Mucosa of rectum (tissue), 2 donors: ENCODE measurements around the gene CBY1.

Source experiments
- H3K27ac ChIP-seq, 2 donors: one replicate each; pipeline ENCODE4 v1.7.0; 2013; ENCODE audit warnings: inconsistent platforms in 2 of 2, low read depth in 2 of 2, low read length in 2 of 2
- H3K27me3 ChIP-seq, 2 donors: one replicate each; pipeline ENCODE4 v1.7.0; 2013; ENCODE audit warnings: low read length in 2 of 2; ENCODE audit not compliant: control insufficient read depth in 2 of 2, insufficient read depth in 2 of 2
- H3K36me3 ChIP-seq, 2 donors: one replicate each; pipeline ENCODE4 v1.7.0; 2013; ENCODE audit warnings: low read length in 2 of 2; ENCODE audit not compliant: control insufficient read depth in 2 of 2, insufficient read depth in 2 of 2
- H3K4me1 ChIP-seq, 2 donors: one replicate each; pipeline ENCODE4 v1.7.0; 2013; ENCODE audit warnings: low read length in 2 of 2, mild to moderate bottlenecking in 1 of 2; ENCODE audit not compliant: control insufficient read depth in 2 of 2, insufficient read depth in 2 of 2
- H3K4me3 ChIP-seq, 2 donors: one replicate each; pipeline ENCODE4 v1.7.0; 2013; ENCODE audit warnings: low read length in 2 of 2
- H3K9ac ChIP-seq, 2 donors: one replicate each; pipeline ENCODE4 v1.7.0; 2013; ENCODE audit warnings: low read length in 2 of 2, low read depth in 1 of 2, mild to moderate bottlenecking in 1 of 2
- H3K9me3 ChIP-seq, 2 donors: one replicate each; pipeline ENCODE4 v1.7.0; 2013; ENCODE audit warnings: low read length in 2 of 2; ENCODE audit not compliant: control insufficient read depth in 2 of 2
- donor health status: healthy.
- donor health status: Normal muscosa, but diverticular disease.

Gene CBY1

DNA sequence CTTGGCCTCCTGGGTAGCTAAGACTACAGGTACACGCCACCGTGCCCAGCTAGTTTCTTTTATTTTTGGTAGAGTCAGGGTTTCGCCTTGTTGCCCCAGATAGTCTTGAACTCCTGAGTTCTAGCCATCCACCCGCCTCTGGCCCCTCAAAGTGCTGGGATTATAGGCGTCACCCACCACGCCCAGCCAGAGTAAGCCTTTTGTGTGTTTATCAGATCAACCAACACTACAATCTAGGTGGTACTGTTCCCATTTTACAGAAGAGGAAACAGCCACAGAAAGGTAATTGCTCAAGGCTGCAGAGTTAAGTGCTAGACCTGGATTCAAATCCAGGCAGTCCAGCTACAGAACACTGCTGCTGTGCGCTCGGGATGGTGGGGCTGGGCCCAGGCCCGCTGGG is 28.5 kb downstream of the CBY1 start:
- H3K27ac ChIP-seq = no peak overlapping the region
- no peak overlapping the region for H3K9ac ChIP-seq
- H3K27me3 ChIP-seq = no peaks in the 10 kb centered on the region
- no peak overlapping the region for H3K4me3 ChIP-seq
- H3K4me1 ChIP-seq = peaks cover 11 to 12% of the 10 kb centered on the region in 2 donors
- H3K36me3 ChIP-seq = peaks cover 50 to 59% of the 10 kb centered on the region in 2 donors
- no peaks in the 10 kb centered on the region for H3K9me3 ChIP-seq

DNA sequence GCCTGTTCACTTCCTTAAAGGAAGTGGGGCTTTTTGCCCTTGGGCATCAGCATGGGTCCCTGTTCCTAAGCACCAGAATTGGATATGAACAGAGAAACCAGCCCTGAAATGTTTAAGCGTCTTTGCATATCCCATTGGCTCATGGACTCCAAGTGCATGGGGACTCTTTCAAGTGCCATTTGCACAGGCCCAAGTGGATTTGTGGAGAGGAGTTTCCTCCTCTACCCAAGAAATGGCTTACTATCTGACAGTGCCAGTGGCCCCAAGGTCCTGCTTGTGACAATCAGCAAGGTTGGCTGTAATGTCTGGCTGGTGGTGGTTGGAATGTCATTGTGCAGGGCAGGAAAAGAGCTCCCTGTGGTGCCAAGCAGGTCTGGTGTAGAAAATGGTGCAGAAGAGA is 29.3 kb downstream of the CBY1 start:
- H3K4me3 ChIP-seq = no peak overlapping the region
- H3K27ac ChIP-seq = no peak overlapping the region
- no peaks in the 10 kb centered on the region for H3K9me3 ChIP-seq
- H3K36me3 ChIP-seq = peaks cover 50 to 59% of the 10 kb centered on the region in 2 donors
- no peaks in the 10 kb centered on the region for H3K27me3 ChIP-seq
- no peak overlapping the region for H3K9ac ChIP-seq
- peaks cover 18 to 19% of the 10 kb centered on the region in 2 donors for H3K4me1 ChIP-seq

DNA sequence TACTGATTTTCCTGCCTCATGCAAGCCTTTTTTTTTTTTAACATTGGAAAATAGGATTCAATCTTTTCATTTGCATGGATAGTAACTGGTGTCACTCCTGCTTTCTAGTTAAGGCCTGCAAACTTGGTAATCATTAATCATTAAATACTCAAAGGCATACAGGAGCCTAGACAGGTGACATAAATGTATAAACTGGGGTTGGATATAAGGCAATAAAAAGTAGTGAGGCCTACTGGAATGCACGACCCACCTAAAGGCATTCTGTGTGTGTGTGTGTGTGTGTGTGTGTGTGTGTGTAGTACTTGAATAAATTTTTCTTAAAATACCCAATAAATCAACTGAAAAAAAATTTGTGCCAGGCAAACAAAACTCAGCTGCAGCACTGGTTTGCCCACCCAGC is 33.2 kb downstream of the CBY1 start:
- peak overlapping the region; percentile 1 to 15 for H3K27ac ChIP-seq

DNA sequence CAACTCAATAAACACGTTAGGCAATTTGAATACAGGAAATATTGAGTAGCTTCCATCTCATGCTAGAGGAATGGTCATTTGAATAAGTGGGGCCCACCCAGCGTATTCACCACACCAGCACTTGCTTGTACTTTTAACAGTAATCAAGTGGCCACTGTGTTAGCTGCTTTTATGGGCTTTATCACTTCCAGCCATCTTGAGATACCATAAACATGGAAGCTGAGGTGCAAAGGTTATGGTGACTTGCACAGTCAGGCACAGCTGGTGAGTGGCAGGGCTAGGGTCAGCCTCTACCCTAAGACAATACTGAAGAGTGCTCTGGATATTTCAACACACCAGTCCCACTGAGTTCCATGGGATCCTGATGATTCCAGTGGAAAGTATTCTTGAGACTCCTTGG is 37.6 kb downstream of the CBY1 start:
- Histone ChIP-seq H3K9me3 (no peaks in the 10 kb centered on the region), H3K36me3 (peaks cover 2 to 15% of the 10 kb centered on the region in 2 donors), H3K27me3 (no peaks in the 10 kb centered on the region), H3K9ac (peak overlapping the region in 1 of 2 donors; percentile 64), H3K4me1 (peaks cover 70 to 88% of the 10 kb centered on the region in 2 donors), H3K27ac (peak overlapping the region; percentile 93), H3K4me3 (peak overlapping the region in 1 of 2 donors; percentile 48)

More for the DNA sequence above, 33.2 kb downstream of the CBY1 start:
- H3K9me3 ChIP-seq = no peaks in the 10 kb centered on the region
- H3K9ac ChIP-seq = no peak overlapping the region
- peaks cover 41 to 49% of the 10 kb centered on the region in 2 donors for H3K36me3 ChIP-seq
- H3K4me1 ChIP-seq = peaks cover 40 to 47% of the 10 kb centered on the region in 2 donors
- H3K27me3 ChIP-seq = no peaks in the 10 kb centered on the region
- no peak overlapping the region for H3K4me3 ChIP-seq

DNA sequence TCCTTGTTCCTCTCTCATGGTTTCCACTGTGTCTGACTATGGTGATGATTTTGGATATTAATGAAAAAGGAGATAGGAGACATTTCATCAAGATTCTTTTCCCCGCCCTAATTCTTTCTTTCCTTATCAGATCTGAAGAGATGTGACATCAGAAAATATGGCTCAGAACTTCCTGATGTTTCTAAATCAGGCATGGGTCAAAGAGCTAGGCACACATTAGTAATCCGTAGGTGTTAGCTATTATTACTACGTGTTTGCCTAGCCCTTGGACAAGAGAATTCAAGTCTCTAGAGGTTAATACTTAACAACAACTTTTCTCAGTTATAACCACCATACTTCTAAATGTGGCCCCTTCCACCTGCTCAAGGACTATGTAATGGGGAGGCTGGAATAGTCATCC is 38.5 kb downstream of the CBY1 start:
- Histone ChIP-seq H3K9me3 (no peaks in the 10 kb centered on the region), H3K9ac (peak overlapping the region; percentile 1 to 64), H3K4me3 (peak overlapping the region in 1 of 2 donors; percentile 26), H3K27me3 (no peaks in the 10 kb centered on the region), H3K27ac (peak overlapping the region; percentile 93), H3K4me1 (peaks cover 74 to 91% of the 10 kb centered on the region in 2 donors), H3K36me3 (peaks cover 0 to 8% of the 10 kb centered on the region in 2 donors)

DNA sequence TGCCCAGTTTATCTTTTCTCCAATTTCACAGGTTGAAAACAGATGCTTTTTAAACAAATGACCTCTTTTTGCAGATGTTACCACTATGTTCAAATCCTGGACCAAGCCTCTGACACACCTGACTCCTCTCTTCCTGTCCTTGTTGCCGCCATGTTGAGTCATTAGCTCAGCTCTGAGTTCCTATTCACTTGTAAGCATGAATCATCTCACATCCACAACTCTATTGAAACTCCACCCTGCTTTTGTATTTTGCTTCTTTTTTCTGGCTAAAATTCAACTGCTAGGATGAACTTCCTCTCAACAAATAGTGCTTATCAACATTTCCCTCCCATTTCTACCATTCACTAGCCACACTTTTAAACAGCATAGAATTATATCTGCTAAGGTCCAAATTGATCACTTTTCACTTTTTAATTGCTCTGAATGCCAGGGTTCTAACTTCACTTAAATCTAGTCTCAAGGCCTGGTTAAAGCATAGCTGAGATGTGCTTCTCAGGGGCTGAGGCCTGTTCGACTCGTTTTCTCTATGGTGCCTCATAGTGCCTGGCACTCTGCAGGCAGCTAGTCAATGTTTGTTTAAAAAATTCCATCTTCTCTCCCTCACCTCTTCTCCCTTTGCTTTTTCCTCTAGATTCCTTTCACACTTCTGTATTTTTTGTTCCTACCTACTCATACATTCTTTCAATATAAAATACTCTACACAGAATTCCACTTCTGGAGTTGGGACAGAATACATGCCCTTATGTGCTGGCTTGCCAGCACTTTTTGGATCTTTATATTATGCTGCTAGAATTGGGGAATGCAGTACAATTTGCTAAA is 40.4 kb downstream of the CBY1 start:
- H3K4me1 ChIP-seq = peaks cover 67 to 79% of the 10 kb centered on the region in 2 donors
- peaks cover 0 to 3% of the 10 kb centered on the region in 2 donors for H3K36me3 ChIP-seq
- H3K9ac ChIP-seq = peak overlapping the region; percentile 24 to 64
- H3K9me3 ChIP-seq = no peaks in the 10 kb centered on the region
- no peaks in the 10 kb centered on the region for H3K27me3 ChIP-seq
- peak overlapping the region; percentile 78 to 93 for H3K27ac ChIP-seq
- H3K4me3 ChIP-seq = peak overlapping the region; percentile 83 to 87

DNA sequence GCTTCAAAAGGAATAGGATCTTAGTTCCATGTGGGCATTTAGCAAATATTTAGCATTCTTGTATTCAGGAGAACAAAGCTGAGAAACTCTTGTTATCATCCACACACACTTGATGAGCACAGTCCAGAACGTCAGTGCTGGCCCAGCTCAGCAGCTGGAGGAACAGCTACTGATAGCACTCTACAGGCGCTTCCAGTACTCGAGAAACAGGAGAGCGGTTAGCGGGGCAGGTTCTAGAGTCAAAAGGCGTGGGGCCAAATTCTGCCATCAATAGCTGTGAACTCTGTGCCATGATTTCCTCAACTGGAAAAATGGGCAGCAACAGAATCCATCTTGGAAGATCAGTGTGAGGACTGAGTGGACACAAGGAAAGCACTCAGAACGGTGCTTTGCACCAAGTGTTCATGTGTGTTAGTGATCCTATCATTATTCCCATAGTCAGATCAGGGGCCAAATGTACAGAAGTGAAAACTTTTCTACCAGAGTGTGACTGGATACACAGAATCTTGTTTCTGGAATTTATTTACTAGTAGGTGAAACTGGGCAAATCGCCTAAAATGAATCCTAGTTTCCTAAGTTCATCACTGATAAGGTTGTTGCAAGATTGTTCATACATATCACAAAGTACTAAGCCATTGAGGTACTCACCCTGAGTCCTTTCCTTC is 41.1 kb downstream of the CBY1 start:
- no peaks in the 10 kb centered on the region for H3K27me3 ChIP-seq
- no peaks in the 10 kb centered on the region for H3K9me3 ChIP-seq
- H3K4me1 ChIP-seq = peaks cover 62 to 74% of the 10 kb centered on the region in 2 donors
- peak overlapping the region; percentile 9 to 64 for H3K9ac ChIP-seq
- peak overlapping the region; percentile 78 to 93 for H3K27ac ChIP-seq
- H3K36me3 ChIP-seq = peaks cover 0 to 2% of the 10 kb centered on the region in 2 donors
- peak overlapping the region; percentile 83 to 87 for H3K4me3 ChIP-seq

DNA sequence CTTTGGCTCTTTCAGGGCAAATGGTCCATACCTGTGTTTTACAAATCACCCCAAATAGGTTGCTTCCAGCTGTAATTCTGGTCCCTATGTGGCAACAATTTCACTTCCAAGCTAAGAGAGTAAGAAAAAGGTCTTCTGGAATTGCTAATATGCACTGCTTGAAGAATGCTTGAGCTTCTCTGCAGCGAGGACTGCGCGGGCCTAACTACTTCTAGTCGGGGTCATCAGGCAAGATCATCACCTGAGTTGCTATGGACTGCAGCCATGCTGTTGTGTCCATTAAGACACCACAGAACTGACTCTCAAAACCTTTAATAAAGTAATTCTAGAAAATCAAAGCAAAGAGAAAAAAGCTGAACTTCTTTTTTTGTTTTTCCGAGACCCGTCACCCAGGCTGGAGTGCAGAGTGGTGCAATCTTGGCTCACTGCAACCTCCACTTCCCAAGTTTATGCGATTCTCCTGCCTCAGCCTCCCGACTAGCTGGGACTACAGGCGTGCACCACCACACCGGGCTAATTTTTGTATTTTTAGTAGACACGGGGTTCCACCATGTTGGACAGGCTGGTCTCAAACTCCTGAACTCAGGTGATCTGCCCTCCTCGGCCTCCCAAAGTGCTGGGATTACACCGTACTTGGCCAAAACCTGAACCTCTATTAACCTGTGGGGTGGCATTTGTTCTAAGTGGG is 42.1 kb downstream of the CBY1 start:
- Histone ChIP-seq H3K27me3 (no peaks in the 10 kb centered on the region), H3K4me3 (peak overlapping the region; percentile 83 to 87), H3K36me3 (peaks cover 0 to 2% of the 10 kb centered on the region in 2 donors), H3K27ac (peak overlapping the region; percentile 98 to 99), H3K9me3 (no peaks in the 10 kb centered on the region), H3K4me1 (peaks cover 53 to 65% of the 10 kb centered on the region in 2 donors), H3K9ac (peak overlapping the region; percentile 96 to 99)

DNA sequence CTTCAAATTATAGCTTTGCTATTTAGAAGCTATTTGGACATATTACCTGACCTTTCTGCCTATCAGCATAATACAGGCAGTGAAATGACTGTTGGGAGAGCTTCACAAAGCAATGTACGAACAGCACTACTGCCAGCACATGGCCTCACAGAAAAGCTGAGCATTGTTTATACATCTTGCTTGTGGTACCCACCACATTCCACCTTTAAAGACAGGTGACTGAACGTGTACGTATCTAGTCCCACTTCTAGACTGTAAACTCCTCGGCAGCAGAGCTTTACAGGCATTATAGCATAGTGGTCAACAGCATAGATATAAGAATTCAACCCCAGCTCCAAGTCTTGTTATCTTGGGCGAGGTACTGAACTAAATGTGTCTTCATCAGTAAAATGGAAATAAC is 42.7 kb downstream of the CBY1 start:
- H3K9me3 ChIP-seq = no peaks in the 10 kb centered on the region
- peak overlapping the region; percentile 98 to 99 for H3K27ac ChIP-seq
- H3K36me3 ChIP-seq = peaks cover 0 to 2% of the 10 kb centered on the region in 2 donors
- peak overlapping the region; percentile 83 to 87 for H3K4me3 ChIP-seq
- peaks cover 49 to 59% of the 10 kb centered on the region in 2 donors for H3K4me1 ChIP-seq
- H3K9ac ChIP-seq = peak overlapping the region; percentile 96 to 99
- H3K27me3 ChIP-seq = no peaks in the 10 kb centered on the region
